GM21737 (cell line): Measurements from ENCODE around the gene LYST.
A peak's percentile ranks its signal among the peaks of the same experiment; 100 is the strongest.
"Not testable (repeated sequence)": the region's sequence is repeated elsewhere in the genome, so short reads cannot be mapped to it uniquely, and the experiment has no call there.

Experiments
- ATAC-seq: cut with Tn5 transposase; IDR thresholded peaks from one replicate; pipeline ENCODE4 v1.9.1; 2021; ENCODE audit warnings: mild to moderate bottlenecking, moderate library complexity; ENCODE audit not compliant: unreplicated experiment

Gene LYST

GRCh38 chr1:235859789-235860188, 6.9 kb downstream of the LYST start:
- no peak for ATAC-seq

DNA sequence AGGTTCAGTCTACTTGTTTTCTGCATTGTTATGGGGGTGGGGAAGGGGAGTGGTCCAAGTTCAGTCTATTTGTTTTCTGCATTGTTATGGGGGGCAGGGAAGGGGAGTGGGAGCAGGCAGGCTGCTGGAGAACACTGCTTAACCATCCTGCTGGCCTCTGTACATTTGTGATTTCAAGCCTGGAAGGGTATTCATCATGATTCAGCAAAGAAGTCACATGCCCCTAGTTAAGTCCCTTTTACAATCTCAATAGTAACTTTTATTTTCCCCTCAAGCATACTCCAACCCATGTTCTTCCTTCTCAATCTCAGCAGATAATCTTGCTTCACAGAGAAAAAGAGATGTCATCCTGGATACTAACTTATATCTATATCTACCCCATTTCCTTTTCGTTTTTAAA, 7.9 kb downstream of the LYST start:
- no peak for ATAC-seq

DNA sequence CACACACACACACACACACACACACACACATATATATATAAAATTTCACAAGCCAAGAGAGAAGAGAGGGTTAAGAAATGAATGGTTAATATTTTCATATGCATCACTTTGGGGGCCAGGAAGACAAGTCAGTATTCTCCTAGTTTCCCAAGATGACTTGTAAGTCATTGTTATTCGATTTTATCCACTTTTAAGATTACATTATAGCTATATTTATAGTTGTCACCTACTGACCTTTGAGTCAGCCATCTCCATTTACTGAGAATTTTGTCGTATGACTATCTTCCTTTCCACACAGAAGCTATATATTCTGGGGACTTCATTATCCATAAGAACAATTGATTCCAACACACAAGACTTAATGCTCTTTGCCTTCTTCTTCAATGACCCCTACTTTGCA, 8.9 kb downstream of the LYST start:
- ATAC-seq: no peak

- no peak for ATAC-seq
Observed at GRCh38 chr1:235855811-235856429, 10.8 kb downstream of the LYST start.

DNA sequence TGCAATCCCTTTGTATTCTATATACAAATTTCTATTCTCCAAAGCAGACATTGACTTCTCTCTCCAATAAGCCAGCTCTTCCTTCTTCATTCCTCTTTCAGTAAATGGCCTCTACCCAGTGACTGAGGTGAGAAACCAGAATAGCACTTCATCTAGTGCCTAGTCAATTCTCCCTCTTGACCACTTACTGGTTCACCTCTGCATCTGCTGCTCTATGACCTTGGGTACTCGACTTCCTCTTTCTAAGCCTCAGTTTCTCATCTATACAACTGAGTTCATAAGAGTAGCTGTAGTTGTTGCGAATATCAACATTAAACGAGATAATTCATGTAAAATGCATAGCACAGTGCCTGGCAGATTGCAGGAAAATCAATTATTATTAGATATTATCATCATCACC, 12.4 kb downstream of the LYST start:
- no peak for ATAC-seq

GRCh38 chr1:235853653-235854052, 13.1 kb downstream of the LYST start:
- no peak for ATAC-seq

- ATAC-seq: no peak
Observed at GRCh38 chr1:235852887-235853286, 13.8 kb downstream of the LYST start.

DNA sequence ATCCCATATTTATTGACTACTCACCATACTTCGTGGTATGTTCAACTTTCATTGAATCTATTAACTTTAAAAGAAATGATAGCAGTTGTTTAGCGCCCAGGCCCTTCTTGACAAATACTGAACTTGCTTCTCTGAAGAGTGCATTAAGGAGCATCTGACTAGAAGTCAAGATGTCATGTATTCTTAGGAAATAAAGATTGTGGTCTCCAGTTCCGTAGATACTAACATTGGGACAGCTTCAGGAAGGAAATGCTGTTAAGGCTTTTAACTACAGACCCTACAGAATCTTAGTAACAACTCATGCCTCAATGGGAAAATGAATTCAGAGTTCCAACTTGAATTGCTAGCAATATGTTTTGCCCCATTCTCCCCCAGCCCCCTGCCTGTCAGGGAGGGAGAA, 14.8 kb downstream of the LYST start:
- ATAC-seq: no peak

GRCh38 chr1:235848251-235848650, 18.5 kb downstream of the LYST start:
- not testable (repeated sequence) for ATAC-seq

DNA sequence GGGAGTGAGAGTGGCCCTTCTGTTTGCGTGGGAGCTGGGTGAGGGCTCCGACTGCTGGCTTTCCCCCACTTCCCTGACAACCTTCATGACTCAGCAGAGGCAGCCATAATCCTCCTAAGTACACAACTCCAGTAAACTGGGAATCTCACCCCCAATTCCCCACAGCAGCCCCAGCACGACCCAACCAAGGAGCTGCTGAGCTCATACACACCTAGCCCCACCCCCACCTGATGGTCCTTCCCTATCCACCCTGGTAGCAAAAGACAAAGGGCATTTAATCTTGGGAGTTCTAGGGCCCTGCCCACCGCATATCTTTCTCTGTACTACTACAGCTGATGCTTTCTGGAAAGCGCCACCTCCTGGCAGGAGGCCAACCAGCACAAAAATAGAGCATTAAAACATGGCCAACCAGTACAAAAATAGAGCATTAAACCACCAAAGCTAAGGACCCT, 21.0 kb downstream of the LYST start:
- not testable (repeated sequence) for ATAC-seq

GRCh38 chr1:235844776-235845175, 21.9 kb downstream of the LYST start:
- ATAC-seq: no peak

DNA sequence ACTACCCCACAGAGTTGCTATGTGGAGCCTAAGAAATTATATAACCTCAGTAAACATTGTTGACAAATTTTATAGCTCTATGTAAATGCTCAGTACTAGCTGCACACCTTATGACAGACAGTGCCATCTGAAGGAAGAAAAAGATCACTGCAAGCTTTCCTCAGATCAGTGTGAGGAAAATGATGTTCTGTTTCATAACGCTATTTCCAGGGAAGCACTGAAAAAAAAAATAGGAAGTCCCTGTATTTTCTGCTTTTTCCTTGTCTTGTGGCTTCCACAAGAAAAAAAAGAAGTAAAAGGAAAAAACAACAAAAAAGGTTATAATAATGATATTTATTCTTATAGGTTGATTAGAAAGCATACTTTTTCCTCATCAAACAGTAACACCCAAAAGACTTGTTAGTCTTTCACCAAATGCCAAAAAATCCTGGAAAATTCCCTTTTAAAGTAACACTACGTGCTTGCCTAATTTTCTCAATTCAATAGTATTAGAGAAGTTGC, 23.2 kb downstream of the LYST start:
- no peak for ATAC-seq

DNA sequence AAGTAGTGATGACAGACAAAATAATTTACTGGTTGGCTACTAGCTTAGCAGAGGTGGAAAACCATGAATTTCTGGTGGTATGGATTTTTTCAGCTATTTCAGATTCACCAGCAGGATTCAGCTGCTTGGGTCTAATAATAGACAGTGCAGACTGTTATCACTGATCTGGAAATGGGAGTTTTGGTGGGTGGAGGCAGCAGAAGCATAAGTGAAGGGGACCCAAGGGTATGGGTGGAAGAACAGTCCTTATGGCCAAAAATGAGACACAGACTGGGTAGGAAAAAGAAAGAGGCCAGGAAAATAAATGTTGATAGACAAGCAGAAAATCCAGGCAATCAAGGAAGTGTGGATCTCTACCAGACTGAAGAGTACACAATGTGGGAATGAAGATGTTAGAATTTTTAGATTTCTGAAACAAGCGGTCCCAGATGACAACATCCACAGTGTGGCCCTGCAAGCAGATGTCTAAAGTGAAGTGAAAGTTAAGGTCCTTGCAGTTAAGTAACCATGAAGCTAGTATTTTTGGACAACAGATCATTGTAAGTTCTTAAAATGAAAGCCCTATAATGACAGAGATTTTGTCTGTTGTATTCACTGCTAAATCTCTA, 24.7 kb downstream of the LYST start:
- peak; percentile 81 for ATAC-seq

- no peak for ATAC-seq
Observed at GRCh38 chr1:235838021-235838420, 28.7 kb downstream of the LYST start.

DNA sequence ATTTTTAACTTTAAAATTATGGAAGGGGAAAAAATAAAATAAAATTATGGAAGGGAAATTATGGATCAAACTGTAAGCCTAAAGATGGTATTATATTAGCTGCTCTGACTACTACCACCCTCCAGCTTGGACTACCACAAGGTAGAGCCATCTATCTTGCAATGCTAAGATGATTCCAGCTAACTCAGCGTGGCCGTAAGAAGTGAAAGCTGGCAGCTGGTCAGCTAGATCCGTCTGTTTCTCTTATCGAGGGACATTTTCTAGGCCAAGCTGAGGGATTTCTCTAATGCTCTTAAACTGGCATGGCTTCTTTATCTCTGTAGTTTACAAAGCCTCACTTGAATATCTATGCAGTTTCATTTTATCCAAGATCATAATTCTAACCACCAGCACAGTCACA, 31.5 kb downstream of the LYST start:
- ATAC-seq: no peak

- ATAC-seq: no peak
Observed at GRCh38 chr1:235834620-235835019, 32.1 kb downstream of the LYST start.

GRCh38 chr1:235832011-235832410, 34.7 kb downstream of the LYST start:
- ATAC-seq: no peak

DNA sequence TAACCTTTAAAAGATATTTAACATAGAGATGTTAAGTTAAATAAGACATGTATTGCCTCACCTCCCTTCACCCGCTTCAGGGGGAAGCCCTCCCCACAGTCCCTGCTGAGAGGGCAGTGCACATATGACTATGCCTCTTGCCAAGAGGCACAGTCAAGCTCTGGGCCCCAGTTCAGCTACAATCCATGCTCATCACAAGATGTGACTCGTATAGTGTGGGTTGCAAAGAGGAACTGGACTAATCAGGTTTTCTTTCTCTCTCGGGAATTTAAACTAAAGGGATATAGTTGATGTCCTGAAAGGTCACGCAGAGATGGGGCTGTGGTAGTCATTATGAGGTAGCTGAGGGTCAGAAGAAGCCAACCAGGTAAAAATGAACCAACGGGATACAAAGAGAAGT, 35.6 kb downstream of the LYST start:
- peak; percentile 84 for ATAC-seq

- ATAC-seq: no peak
Observed at GRCh38 chr1:235826102-235826854, 40.4 kb downstream of the LYST start.

GRCh38 chr1:235825229-235825628, 41.5 kb downstream of the LYST start:
- ATAC-seq: no peak

GRCh38 chr1:235823684-235824083, 43.0 kb downstream of the LYST start:
- ATAC-seq: no peak

GRCh38 chr1:235822685-235823084, 44.0 kb downstream of the LYST start:
- ATAC-seq: no peak
